GM10266 (cell line): ENCODE results near the gene CFAP20.
A peak's percentile ranks its signal among the peaks of the same experiment; 100 is the strongest.

Experiments used
- DNase-seq: peaks from one replicate; pipeline ENCODE4 v3.0.0; 2012; ENCODE audit errors: extremely low spot score
- CTCF ChIP-seq: IDR thresholded peaks from 2 replicates; pipeline ENCODE4 v1.5.1; 2012; ENCODE audit warnings: mild to moderate bottlenecking, low read depth; ENCODE audit not compliant: control insufficient read depth, insufficient read depth; ENCODE audit errors: missing control alignments

Gene CFAP20

GRCh38 chr16:58137581-58137980 lies 8.4 kb upstream of the CFAP20 start:
- TF ChIP-seq CTCF: no peak
- DNase-seq: no peak

- DNase-seq: peak; percentile 14
- no peak for TF ChIP-seq CTCF
Measured at GRCh38 chr16:58128711-58129096, 477 bp downstream of the CFAP20 start.

DNA sequence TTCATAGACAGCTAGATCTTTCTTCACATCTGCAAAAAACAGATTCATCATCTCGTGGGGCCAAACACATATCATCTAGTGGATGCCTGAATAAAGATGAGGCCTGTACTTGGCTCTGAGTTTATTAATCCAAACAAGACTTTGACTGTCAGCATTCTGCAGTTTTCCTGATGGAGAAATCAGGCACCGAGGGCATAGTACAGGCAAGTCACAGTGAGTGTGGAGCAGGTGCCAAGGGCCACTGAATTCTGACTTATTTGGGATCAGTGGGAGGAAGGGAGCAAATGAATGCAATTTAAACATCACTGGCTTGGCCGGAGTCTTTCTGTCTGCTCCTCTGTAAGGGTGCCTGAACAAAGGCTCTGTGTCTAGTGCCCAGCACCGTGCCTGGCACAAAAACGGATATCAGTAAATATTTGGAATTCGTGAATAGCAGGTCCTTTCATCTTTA lies 975 bp downstream of the CFAP20 start:
- no peak for TF ChIP-seq CTCF
- no peak for DNase-seq

DNA sequence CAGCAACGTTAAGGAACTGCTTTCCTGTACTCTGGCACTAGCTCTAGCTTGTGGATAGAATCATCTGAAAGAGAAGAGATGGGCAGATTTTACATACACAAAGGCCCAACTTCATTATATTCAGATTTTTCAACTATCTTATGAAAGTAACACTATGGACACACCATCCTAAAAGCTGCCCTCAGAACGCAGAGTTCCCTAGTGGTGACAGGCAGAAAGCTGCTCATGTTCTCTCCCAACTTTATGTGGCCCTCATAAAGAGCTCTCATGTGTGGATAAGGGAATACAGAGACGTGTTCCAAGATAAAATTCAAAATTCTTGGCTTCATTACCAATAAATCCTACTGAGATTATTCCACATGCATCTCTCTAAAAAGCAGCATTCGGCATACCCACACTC lies 1.5 kb downstream of the CFAP20 start:
- peak; percentile 8 for TF ChIP-seq CTCF
- DNase-seq: no peak

- DNase-seq: peak; percentile 38
- peak; percentile 34 for TF ChIP-seq CTCF
Measured at GRCh38 chr16:58127033-58127556, 2.1 kb downstream of the CFAP20 start.

DNA sequence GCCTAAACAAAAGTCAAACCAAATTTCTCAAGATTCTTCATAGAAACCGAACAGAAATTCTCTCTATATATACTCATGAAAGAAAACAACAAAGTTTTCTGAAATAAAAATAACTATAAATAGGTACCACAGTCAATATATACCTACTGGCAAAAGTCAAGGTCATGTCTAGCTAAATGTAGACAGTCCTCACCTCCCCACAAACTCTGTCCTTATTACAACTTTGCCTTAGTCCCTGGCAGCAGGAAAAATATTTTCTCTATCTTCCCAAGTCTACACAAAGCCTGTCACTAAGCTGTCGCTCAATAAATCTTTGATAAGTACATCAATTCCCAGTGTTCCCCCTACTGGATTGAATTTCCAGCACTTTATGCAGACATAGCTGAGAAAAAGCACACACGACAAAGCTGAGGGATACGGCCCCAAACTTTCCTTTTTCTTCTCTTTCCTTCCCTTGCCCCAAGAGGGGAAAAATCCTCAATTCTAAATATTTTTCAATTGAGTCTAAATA lies 2.7 kb downstream of the CFAP20 start:
- no peak for TF ChIP-seq CTCF
- no peak for DNase-seq

DNA sequence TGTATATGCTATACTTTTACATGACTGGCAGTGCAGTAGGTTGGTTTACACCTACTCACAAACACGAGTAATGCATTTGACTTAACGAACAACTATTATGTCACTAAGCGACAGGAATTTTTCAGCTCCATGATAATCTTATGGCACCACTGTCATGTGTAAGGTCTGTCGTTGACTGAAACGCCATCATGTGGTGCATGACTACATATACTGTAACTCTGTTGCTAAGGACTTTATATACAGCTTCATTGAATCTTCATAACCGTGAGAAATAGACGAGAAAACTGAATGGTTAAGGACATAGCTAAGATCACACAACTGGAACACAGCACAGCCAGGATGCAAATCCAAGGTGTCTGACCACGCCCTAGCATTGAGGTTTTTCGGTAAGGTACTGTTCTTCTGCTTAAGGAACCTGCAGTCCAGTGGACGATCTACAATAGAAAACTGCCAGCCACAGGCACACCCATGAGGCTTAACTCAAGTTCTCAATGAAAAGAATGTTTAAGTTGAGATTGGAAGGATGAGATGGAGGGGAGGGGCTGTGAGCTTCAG lies 3.3 kb downstream of the CFAP20 start:
- no peak for TF ChIP-seq CTCF
- no peak for DNase-seq
